KMS-11 (cell line): Measurements from ENCODE around the gene TCP11L1.
"Not testable (repeated sequence)": the region's sequence is repeated elsewhere in the genome, so short reads cannot be mapped to it uniquely, and the experiment has no call there.

Experiments used
- H2AFZ ChIP-seq: fragments of 200-600 bp; sonication (generic); 2 replicates; pipeline ENCODE4 v1.6.1; 2016; ENCODE audit warnings: antibody characterized with exemption, mixed run types, low read depth
- H3K27ac ChIP-seq: fragments of 200-600 bp; sonication (generic); 2 replicates; pipeline ENCODE4 v1.6.1; 2016; ENCODE audit warnings: mild to moderate bottlenecking, mixed run types
- H3K27me3 ChIP-seq: fragments of 200-600 bp; sonication (generic); 2 replicates; pipeline ENCODE4 v1.6.1; 2017; ENCODE audit warnings: mild to moderate bottlenecking, low read depth, mixed run types, moderate library complexity; ENCODE audit not compliant: insufficient read depth
- H3K36me3 ChIP-seq: fragments of 200-600 bp; sonication (generic); 2 replicates; pipeline ENCODE4 v1.6.1; 2017; ENCODE audit warnings: mild to moderate bottlenecking, mixed run types; ENCODE audit not compliant: insufficient read depth
- H3K4me1 ChIP-seq: fragments of 200-600 bp; sonication (generic); 2 replicates; pipeline ENCODE4 v1.6.1; 2016; ENCODE audit warnings: mild to moderate bottlenecking, low read depth, mixed run types; ENCODE audit not compliant: poor library complexity, severe bottlenecking
- H3K4me2 ChIP-seq: fragments of 200-600 bp; sonication (generic); 2 replicates; pipeline ENCODE4 v1.7.0; 2016; ENCODE audit warnings: mild to moderate bottlenecking, mixed run types
- H3K4me3 ChIP-seq: fragments of 200-600 bp; sonication (generic); IDR thresholded peaks from 2 replicates; pipeline ENCODE4 v1.6.1; 2017; ENCODE audit warnings: low read depth, low read length, mixed read lengths; ENCODE audit not compliant: insufficient read depth
- H3K79me2 ChIP-seq: fragments of 200-600 bp; sonication (generic); 2 replicates; pipeline ENCODE4 v1.6.1; 2016; ENCODE audit warnings: low read depth, mixed run types; ENCODE audit not compliant: insufficient read depth
- H3K9ac ChIP-seq: fragments of 200-600 bp; sonication (generic); 2 replicates; pipeline ENCODE4 v1.6.1; 2016; ENCODE audit warnings: mild to moderate bottlenecking, mixed run types
- H4K20me1 ChIP-seq: fragments of 200-600 bp; sonication (generic); 2 replicates; pipeline ENCODE4 v1.6.1; 2016; ENCODE audit warnings: mild to moderate bottlenecking, mixed run types; ENCODE audit not compliant: insufficient read depth
- TF ChIP-seq, protein P1 (sequence below): fragments of 200-600 bp; sonication (generic); conservative IDR thresholded peaks from 2 replicates; pipeline ENCODE4 v1.6.1; 2017; ENCODE audit warnings: low read depth, mild to moderate bottlenecking, antibody characterized with exemption, low read length, moderate library complexity, mixed read lengths

Gene TCP11L1

DNA sequence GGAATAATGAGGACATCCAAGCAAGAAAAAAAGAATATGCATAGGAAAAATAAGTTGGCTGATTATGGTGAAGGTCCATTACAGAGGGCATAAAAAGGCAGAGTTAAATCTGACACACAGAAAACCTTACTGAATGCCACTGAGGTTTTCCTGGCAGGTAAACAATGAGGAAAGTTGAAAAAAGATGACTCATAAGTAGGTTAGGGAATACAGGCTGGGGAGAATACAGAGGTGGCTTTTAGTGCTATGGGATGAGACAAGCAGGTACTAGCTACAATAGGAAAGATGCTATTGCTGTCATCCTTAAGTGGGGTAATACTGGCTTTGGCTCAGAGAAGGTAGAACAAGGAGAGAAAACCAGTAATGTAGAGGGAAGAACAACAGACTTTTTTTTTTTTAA, 77.2 kb downstream of the TCP11L1 start:
- no peaks in the 10 kb centered on the region for H3K79me2 ChIP-seq
- H3K4me2 ChIP-seq = no peak overlapping the region
- no peak overlapping the region for H3K9ac ChIP-seq
- no peak overlapping the region for H2AFZ ChIP-seq
- H4K20me1 ChIP-seq = no peaks in the 10 kb centered on the region
- H3K27me3 ChIP-seq = no peaks in the 10 kb centered on the region
- no peaks in the 10 kb centered on the region for H3K36me3 ChIP-seq
- H3K4me3 ChIP-seq = no peak overlapping the region
- no peaks in the 10 kb centered on the region for H3K4me1 ChIP-seq
- no peak overlapping the region for H3K27ac ChIP-seq
- TF ChIP-seq, protein P1, sequence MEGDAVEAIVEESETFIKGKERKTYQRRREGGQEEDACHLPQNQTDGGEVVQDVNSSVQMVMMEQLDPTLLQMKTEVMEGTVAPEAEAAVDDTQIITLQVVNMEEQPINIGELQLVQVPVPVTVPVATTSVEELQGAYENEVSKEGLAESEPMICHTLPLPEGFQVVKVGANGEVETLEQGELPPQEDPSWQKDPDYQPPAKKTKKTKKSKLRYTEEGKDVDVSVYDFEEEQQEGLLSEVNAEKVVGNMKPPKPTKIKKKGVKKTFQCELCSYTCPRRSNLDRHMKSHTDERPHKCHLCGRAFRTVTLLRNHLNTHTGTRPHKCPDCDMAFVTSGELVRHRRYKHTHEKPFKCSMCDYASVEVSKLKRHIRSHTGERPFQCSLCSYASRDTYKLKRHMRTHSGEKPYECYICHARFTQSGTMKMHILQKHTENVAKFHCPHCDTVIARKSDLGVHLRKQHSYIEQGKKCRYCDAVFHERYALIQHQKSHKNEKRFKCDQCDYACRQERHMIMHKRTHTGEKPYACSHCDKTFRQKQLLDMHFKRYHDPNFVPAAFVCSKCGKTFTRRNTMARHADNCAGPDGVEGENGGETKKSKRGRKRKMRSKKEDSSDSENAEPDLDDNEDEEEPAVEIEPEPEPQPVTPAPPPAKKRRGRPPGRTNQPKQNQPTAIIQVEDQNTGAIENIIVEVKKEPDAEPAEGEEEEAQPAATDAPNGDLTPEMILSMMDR = no peak

DNA sequence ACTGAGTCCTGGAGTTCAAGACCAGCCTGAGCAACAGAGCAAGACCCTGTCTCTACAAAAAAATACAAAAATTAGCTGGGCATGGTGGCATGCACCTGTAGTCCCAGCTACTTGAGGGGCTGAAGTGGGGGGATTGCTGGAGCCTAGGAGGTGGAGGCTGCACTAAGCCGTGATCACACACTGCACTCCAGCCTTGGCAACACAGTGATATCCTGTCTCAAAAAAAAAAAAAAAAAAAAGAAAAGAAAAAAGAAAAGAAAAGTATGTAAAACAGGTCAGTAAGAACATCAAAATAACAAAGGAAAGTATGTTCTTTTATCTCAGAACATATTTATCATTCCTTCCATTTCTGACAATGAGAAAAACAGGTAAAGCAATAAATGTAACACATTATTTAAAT, 83.3 kb downstream of the TCP11L1 start:
- H3K27ac ChIP-seq, H3K27me3 ChIP-seq, H3K4me1 ChIP-seq, H3K9ac ChIP-seq, H3K36me3 ChIP-seq, H3K79me2 ChIP-seq, H4K20me1 ChIP-seq, H3K4me3 ChIP-seq, H2AFZ ChIP-seq, H3K4me2 ChIP-seq: not testable (repeated sequence)
